Measurements from ENCODE around the gene L1CAM.

L1CAM gene

DNA sequence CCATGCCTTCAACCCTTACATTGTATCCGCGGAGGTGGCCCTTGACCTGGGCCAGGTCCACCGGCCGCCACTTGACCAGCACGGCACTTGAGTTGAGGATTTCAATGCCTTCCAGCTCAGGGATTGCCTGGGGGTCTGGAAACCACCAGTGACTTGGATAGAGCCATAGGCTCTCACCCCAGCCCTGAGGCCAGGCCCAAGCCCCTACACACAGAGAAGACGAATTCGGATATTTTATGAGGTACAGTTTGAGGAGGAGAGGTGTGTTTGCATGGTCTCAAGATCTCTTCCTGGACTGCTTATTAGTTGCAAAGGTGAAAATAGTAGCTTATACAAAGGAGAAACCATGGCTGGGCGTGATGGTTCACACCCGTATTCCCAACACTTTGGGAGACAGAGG lies 20.3 kb downstream of the L1CAM start:
- no peak for DNase-seq

DNA sequence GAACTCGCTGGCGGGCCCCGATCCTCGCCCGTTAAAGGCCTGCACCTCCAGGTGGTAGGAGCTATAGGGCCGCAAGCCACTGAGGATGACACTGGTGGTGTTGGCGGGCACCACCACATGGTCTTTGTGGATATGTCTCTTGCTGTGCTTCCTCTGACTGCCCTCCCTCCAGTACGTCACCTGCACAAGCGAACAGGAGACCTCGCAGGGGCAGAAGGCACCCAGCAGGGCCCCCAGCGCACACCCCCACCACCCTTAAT lies 20.7 kb downstream of the L1CAM start:
- no peak for DNase-seq

DNA sequence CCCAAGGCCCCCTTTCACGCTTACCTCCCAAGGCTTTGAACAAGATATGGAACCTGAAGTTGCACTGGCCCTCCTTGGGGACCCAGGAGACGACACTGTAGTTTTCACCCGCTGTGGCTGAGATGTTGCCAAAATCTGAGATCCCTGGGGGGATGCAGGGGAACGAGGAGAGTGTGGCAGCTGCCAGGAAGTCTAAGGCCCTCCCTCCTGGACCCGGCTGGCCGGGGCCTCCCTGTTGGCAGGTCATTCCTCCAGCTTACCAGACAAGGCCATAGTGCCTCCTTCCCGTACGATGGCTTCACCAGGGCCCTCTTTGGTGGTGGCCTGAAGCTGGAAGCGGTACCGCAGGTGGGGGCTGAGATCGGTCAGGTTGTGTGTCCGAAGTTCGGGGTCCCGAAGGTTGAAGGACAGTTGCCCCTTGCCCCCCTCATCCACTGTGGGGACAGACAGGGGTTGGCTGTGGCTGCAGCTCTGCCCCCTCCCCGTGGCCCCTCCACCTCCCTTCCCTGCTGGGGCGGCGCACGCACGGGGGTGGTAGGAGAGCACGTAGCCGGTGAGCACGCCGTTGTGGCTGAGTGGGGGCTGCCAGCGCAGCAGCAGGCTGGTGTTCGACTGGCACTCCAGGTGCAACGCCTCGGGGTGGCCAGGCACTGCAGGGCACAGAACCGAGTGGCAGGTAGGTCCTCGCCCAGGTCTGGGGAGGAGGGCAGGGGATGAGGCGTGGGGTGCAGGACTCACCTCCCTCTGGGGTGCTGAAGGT lies 21.2 kb downstream of the L1CAM start:
- no peak for DNase-seq

DNA sequence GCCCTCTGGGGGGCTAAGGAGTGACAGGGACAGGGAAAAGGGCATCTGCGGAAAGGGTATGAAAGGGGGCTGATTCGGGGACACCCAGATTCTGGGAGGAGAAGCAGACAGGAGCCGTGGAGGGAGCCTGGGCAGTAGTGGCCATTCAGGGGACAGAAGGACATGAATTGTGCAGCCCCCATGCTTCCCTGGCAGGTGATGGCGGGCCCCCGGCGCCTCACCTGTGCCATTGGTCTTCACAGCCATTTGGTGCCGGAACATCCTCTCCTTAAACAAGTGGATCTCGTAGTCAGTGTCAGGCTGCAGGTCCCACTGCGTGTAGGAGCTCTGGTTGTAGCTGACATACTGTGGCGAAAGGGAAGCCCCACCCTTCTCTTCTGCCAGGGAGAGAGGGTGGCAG lies 21.9 kb downstream of the L1CAM start:
- DNase-seq = no peak

DNA sequence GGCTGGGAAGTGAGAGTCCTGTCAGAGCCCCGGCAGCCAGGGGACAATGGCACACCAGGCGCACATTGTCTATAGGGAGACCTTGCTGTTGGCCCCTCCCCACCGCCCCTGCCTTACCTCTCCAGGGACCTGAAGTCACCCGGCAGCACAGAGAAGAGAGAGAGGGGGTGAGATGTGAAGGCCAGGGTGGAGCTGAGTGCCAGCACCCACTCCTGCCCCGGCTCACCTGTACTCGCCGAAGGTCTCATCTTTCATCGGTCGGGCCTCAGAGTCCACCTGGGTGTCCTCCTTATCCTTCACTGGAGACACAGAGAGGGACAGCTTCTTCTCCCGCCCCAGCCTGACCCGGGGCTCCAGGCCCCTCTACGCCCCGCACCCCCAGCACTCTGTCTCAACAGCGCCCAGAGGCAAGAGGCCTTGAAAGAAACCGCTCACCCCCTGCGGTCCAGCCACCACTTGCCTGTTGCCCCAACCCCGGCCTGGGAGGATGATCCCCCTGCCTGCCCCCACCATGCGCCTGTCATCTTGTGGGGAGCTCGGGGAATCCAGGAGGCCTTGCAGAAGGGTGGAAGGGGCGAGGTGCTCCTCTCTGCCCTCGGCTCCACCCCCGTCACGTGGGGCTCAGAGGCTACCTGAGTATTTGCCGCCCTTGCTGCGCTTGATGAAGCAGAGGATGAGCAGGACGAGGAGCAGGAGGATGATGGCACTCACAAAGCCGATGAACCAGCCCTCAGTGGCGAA lies 22.6 kb downstream of the L1CAM start:
- no peak for DNase-seq

DNA sequence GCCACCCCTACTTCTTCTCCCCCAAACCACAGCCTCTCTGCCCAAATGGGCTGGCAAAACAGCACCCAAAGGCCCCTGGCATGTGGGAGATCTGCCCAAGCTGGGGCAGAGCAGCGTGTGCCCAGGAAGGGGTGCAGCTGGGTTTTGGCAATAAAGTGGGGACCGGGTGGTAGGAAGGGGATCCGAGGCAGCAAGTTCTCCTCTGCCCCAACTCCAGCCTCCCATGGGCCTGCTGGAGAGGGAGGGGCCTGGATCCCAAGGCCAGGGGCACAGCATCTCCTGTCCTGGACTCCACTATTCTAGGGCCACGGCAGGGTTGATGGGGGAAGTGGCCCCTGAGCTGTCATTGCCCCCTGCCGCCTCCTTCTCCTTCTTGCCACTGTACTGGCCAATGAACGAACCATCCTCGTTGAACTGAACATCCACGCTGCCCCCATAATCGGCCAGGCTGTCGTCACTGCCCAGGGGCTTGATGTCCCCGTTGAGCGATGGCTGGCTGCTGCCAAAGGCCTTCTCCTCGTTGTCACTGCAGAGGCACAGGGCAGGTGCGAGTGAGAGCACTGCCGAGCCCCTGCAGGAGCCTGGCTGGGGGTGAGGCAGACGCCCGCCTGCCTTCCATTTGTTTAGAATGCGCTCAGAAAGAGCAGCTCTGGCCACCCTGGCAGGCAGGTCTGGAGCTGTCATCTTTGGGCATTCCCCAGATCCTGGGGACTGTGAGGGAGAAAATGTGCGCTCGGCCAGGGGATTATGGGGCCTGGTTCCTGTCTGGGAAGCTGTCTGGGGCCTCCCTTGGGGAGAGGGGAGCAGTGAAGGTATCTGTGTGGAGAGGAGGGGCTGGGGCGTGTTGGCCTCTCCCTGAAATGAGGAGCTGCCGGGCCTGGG lies 23.4 kb downstream of the L1CAM start:
- DNase-seq = no peak

DNA sequence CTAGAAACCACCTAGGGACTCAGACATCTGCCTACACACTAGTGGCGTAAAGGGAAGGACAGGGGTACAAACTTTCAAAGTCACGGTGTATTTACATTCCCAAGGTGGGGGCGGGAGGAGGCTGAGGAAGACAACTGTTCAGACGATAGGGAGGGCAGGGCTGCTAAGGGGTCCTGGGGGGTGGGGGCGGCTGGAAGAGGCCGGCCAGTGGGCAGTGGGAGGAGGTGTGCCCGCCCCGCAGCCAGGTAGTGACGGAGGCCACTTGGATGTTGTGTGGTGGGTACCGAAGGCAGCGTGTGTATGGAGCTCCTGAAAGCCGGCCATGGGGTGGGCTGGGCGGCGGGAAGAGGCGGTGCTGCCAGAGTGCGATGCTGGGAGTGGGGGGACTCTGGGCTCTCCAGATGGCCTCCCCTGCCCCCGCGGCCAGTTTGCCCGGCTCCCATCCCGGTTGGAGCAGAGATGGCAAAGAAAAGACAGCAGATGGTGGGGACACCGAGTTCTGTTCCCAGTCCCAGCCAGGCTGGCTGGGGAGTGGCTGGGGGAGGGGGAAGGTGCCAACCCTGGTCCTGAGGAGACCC lies 24.2 kb downstream of the L1CAM start:
- DNase-seq = no peak

DNA sequence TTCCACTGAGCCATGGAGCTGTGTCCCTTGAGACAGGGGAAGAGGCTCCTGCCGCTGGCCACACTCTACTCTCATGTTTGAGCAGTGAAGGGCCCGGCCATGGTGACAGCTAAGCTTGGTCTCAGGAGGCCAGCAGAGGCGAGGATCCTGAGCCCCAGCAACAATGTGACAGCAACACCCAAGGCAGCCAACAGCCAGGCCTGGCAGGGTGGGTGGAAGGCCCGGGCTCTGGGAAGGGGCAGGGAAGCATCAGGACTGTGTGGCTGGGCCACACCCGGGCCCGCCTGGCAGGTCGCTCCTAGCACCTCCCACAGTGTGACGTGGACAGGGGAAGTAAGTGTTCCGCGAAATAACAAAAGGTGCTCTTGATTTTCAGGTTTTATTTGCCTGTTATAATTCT lies 24.8 kb downstream of the L1CAM start:
- no peak for DNase-seq

DNA sequence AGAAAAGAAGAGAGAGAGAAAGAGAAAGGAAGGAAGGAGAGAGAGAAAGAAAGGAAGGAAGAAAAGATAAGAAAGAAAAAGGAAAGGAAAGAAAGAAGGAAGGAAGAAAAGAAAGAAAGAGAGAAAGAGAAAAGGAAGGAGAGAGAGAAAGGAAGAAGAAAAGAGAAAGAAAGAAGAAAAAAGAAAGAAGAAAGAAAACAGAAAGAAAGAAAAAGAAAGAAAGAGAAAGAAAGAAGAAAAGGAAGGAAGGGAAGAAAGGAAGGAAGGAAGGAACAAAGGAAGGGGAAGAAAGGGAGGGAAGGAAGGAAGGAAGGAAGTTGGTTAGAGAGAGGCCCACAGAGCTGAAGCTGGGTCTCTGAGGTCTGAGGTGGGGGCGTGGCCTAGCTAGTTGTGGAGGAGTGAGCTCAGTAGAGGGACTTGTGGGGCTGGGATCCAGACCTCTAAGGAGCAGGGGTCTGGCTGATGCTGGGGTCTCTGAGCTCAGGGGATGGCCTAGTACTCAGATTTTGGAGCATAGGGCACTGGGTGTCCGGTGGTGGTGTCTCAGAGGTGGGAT lies 28.5 kb downstream of the L1CAM start:
- no peak for DNase-seq

DNA sequence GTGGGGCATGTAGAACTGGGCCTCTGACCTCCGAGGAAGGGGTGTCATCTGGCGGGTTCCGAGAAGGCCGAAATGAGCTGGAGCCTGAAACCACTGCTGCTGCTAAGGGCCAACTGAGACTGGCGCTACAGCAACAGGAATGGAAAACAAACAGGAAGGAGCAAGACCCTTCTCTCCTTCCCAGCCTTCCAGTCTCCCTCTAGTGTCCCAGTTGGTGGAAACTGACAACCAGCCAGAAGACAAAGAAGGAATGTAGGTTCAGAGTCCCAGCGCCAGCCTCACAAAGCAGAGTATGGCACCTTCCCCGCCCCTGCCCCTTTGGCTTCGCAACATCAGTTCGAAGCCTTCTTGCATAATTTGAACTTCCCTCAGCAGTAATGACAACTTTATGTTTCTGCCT lies 31.3 kb downstream of the L1CAM start:
- DNase-seq = no peak

DNA sequence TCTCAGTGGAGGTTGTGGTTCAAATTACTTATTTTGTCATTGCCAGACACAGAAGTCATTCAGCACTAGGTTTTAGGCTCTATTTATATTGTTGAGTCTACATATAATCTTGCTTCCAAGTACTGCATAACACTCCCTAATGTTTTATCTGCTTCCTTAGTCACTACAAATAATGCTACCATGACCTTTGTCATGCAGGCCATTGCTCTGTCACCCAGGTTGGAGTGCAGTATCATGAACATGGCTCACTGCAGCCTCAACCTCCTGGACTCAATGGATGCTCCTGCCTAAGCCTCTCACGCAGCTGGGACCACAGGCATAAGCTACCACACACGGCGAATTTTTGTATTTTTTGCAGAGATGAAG lies 32.1 kb downstream of the L1CAM start:
- DNase-seq = no peak

DNA sequence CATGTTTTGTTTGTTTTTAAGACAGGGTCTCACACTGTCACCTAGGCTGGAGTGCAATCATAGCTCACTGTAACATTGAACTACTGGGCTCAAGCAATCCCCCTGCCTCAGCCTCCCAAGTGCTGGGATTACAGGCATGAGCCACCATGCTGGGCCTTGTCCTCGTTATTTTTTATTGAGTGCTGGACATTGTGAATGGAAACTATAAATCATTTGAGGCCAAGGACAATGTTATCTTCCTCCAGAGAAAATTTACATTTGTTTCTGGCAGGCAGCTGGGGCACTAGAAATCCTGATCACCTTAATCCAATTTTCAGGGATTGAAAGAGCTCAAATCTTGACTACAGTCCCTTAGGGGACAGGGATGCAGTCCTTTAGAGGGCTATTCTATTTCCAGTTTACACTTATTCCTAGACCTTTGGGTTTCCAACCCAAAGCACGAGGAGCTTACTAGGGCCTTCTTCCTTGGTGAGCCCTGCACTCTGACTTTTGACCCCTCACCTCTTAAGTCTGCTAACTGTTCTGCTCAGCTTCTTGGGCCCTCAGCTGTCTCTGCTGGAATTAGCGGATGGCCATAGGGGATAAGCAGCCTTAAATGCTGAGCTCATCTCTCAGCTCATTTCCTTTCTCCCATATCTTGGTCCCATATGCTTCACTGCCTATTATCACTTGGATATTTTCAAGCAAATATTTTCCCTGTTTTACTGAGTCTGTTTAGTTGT lies 32.6 kb downstream of the L1CAM start:
- no peak for DNase-seq

DNA sequence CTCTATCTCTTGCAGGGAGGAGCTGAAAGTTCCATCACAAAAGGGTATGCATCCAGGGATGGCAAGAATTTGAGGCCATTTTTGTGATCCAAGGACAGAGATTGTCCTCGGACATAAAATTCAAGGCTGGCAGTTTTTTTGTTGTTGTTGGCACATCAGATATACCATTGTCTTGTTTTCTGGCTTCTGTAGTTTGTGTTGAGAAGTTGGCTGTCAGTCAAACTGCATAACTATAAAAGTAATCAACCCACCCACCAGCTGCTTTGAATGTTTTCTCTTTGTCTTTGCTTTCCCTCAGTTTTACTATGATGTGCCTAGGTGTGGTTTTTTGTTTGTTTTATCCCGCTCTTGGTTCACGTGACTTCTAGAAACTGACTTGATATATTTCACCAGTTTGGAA lies 34.0 kb downstream of the L1CAM start:
- no peak for DNase-seq

DNA sequence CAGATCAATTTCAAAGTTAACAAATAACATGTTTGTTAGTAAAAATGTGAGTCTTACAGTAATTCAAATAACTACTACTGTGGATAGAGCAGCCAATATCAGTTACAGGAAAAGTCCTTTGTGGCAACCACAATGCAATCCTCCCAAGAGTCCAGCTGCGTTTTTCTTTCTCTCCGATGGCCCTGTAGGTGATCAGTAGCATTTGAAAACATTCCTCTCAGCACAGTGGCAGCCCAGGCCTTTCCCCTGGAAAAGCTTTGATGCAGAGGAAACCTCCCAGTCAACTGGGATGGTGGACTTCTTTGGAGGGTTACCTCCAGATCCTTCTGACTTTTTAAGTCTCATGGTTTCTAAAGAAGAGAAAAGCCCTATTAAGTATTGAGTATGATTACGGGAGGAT lies 37.6 kb downstream of the L1CAM start:
- no peak for DNase-seq

DNA sequence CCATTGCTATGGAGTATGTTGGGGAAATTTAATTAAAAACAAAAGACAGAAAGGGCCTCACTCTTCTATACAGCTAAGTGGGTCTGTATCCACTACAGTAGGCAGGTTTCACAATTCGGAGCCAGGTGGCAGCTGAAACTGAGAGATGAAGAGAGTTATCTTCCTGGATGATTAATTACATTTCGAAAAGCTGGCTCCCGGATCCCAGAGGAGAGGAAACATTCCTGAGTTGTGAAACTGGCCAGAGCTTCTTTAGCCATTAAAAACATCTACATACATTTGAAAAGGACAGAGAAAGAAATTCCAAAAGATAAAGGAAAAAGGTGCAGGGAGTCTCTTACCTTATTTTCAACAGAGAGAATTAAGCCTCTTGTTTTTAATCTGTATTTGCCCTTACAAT lies 40.1 kb downstream of the L1CAM start:
- no peak for DNase-seq

DNA sequence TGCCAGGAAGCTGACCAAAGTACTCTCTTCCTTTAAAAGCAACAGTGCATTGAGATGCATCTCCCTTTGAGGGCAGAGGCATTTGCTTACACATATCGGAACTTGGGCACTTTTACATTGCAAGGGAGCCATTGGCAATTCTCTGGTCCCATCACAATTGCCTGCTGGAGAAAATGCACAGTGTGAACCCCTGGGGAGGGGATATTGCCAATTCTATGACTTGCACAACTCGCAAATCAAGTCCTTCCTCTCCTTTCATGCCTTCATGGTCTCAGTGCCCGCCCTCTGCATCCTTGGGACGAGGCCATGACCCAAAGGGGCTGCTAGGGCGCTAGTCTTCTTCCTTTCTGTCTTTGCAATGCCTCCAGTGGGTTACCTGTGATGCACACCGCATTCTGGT lies 40.8 kb downstream of the L1CAM start:
- DNase-seq = no peak

DNA sequence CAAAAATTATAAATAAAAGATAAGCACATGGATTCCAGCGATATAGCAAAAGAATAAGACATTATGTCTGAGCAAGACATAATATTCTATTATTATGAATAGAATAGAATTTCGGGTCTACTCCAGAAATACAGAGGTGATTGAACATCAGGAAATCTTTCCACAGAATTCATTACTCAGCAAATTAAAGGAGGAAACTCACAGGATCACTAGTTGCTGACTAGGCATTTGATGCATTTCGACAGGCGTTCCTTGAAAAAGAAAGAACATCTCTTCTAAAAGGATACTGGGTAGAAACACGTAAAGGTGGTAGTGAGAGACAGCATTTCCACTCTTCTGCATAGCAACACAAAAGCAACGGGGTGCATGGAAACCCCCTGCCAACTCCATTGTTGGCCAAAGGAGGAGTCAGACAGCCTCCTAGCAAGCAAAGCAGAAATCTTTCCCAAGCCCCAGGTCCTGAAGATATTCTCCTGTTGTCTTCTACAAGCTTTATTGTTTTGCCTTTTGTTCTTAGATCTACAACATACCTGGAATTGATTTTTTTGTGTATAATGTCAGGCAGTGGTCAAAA lies 41.4 kb downstream of the L1CAM start:
- no peak for DNase-seq

DNA sequence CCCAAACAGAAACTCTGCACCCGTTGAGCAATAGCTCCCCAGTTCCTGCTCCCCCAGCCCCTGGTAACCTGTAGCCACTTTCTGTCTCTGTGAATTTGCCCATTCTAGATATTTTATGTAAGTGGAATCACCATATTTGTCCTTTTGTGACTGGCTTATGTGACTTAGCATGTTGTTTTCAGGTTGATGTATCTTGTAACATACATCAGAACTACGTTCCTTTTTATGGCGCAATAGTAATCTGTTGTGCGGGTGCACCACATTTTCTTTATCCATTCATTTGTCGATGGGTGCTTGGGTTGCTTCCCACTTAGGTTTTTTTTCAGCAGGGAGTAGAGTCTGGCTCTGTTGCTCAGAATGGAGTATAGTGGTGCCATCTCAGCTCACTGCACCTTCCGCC lies 49.1 kb downstream of the L1CAM start:
- no peak for DNase-seq

DNA sequence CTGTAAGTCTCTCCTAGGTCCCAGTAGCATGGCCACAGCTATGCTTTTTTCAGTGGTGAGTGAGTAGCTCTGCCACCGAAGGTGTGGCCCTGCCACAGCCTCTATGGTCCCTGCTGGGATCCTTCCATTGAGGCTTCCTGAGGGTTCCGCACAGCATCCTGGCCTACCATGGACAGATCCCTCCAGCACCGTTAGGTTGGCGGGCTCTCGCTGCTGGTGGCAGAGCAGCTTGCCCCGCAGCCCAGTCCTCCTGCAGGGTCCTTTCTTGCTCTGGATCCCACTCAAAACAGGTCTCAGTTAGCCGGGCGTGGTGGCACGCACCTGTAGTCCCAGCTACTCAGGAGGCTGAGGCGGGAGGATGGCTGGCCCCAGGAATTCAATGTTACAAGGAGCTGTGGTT lies 53.2 kb downstream of the L1CAM start:
- DNase-seq = no peak

DNA sequence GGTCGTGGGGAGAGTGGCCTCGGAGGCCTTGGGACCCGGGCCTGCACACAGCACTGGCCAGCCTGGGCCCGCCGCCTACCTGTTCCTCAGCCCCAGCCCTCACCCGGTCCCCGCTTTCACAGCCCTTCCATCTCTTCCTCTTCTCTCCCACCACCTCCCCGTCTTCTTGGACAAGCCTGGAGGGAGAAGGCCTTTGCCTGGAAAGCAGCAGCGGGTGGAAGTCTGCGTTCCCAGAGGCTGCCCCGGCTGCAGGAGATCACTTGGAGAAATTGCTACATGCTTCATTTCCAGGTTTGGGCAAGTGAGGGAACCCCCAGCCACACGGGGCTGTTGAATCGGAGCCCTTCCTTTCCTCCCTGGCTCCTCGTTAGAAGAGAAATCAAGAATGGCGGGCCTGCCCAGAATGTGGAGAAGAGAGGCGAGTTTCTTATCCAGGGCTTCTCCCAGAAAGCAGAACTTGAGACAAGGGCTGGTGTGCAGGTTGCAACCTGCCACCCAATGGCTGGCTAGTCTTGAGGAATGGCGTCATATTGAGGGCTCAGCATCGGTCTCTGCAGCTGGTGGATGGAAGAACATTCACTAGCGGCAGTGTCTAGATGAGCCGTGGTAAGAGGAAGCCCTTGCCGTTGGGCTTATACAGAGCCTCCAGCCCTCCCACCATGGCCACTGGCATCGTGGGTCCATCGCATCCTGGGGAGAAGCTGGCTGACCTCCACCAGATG lies 54.4 kb downstream of the L1CAM start:
- no peak for DNase-seq

Data from anterior cingulate cortex (tissue), 58 donors.